GM18873 (cell line): ENCODE data around the gene SMG5.

Experiments used
- ATAC-seq: cut with Tn5 transposase; IDR thresholded peaks from one replicate; pipeline ENCODE4 v1.9.1; 2021; ENCODE audit warnings: mild to moderate bottlenecking, moderate library complexity, moderate number of reproducible peaks; ENCODE audit not compliant: unreplicated experiment, low FRiP score

Gene SMG5

GRCh38 chr1:156283521-156283920, 896 bp upstream of the SMG5 start:
- ATAC-seq: no peak

GRCh38 chr1:156281693-156282478, 739 bp downstream of the SMG5 start:
- ATAC-seq: no peak

GRCh38 chr1:156281281-156281680, 1.3 kb downstream of the SMG5 start:
- no peak for ATAC-seq

GRCh38 chr1:156279837-156280236, 2.8 kb downstream of the SMG5 start:
- no peak for ATAC-seq

GRCh38 chr1:156276966-156277381, 5.7 kb downstream of the SMG5 start:
- no peak for ATAC-seq

- ATAC-seq: no peak
These were observed 6.1 kb downstream of the SMG5 start for GRCh38 chr1:156276532-156276931.

GRCh38 chr1:156270314-156270713, 12.3 kb downstream of the SMG5 start:
- no peak for ATAC-seq

- ATAC-seq: no peak
These were observed 14.3 kb downstream of the SMG5 start for GRCh38 chr1:156268336-156268735.

GRCh38 chr1:156266051-156266450, 16.6 kb downstream of the SMG5 start:
- ATAC-seq: no peak

GRCh38 chr1:156263288-156263655, 19.4 kb downstream of the SMG5 start:
- no peak for ATAC-seq

- no peak for ATAC-seq
These were observed 20.0 kb downstream of the SMG5 start for GRCh38 chr1:156262461-156263287.

- no peak for ATAC-seq
These were observed 21.7 kb downstream of the SMG5 start for GRCh38 chr1:156260896-156261295.

- no peak for ATAC-seq
These were observed 22.8 kb downstream of the SMG5 start for GRCh38 chr1:156259805-156260204.

- ATAC-seq: no peak
These were observed 23.8 kb downstream of the SMG5 start for GRCh38 chr1:156258859-156259258.

- ATAC-seq: no peak
These were observed 24.9 kb downstream of the SMG5 start for GRCh38 chr1:156257711-156258110.

- no peak for ATAC-seq
These were observed 29.0 kb downstream of the SMG5 start for GRCh38 chr1:156253634-156254033.

- no peak for ATAC-seq
These were observed 31.1 kb downstream of the SMG5 start for GRCh38 chr1:156251527-156251926.

GRCh38 chr1:156249593-156249992, 33.0 kb downstream of the SMG5 start:
- ATAC-seq: no peak

- no peak for ATAC-seq
These were observed 34.3 kb downstream of the SMG5 start for GRCh38 chr1:156248323-156248683.

GRCh38 chr1:156247460-156248322, 34.9 kb downstream of the SMG5 start, which contains the start of gene PAQR6:
TSS of gene PAQR6 (minus strand) at chr1:156248056. CDS start at chr1:156246731, 1,325 bp downstream.
- no peak for ATAC-seq
